Stimulated activated CD4-positive, alpha-beta T cell treated with anti-CD3 and anti-CD28 coated beads, Interleukin-1b, Interleukin-23, amount 100 ng/mL, for 48 hours (primary cell): ENCODE measurements around the gene HRCT1.
A peak's percentile ranks its signal among the peaks of the same experiment; 100 is the strongest.
"Not testable (repeated sequence)": the region's sequence is repeated elsewhere in the genome, so short reads cannot be mapped to it uniquely, and the experiment has no call there.

Experiments
- DNase-seq: peaks from one replicate; pipeline ENCODE4 v3.0.0-alpha.2; 2020

Gene HRCT1

DNA sequence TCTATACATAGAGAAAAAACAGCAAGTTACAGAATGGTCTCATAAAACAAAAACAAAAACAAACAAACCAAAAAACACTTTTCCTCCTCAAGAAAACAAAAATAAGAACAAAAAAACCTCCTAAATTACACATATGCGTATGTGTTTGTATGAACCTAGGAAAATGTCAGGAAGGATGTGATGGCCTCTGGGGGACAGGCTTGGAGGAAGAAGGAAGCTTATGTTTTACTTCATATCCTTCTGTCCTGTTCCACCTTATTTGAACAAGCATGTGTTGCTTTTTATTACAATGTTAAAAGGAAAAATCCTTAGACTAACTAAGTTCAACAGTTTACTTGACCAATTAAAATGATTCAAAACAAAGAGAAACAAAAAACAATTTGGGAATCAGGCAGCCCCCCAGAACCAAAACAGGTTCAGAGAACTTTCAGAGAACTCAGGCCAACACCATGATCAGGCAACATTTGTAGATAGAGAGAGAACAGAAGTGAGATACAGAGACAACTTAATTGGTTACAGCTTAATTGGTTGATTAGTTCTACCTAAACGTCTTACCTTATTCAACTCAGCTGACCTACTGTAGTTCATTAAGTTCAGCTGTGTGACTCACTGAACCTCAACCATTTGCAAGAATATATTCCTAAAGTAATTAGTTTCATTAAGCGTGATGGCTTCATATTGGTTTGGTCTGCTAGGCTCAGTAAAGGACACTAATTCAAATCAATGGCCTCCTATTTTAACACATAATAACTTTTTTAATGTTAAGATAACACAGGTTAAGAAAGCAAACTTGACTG, 13.4 kb downstream of the HRCT1 start:
- no peak for DNase-seq

DNA sequence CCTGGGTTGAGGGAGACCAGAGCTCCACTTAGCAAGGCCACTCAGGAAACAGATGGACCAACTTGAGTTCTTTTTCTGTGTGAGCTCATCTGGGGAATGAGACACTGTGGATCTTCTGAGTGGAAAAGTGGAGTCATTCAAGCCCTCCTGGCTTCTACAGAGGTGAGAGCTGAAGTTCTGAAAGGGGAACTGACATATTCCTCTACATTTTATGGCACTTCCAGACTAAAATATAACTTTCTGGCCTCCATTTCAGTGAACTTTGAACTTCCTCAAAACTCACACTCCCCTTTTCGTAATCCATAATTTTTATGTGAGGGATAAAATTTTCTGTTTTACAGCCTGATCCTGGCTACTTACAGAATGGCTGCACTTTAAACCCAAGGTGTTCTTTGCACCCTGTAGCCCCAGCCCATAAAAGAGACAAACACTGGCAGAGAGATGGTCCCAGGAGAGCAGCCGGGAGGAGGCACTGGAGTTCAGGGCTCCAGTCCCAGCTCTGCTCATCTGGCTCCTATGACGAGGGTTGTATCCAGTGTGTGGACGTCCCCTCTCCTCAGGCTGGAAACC, 14.1 kb downstream of the HRCT1 start:
- no peak for DNase-seq

DNA sequence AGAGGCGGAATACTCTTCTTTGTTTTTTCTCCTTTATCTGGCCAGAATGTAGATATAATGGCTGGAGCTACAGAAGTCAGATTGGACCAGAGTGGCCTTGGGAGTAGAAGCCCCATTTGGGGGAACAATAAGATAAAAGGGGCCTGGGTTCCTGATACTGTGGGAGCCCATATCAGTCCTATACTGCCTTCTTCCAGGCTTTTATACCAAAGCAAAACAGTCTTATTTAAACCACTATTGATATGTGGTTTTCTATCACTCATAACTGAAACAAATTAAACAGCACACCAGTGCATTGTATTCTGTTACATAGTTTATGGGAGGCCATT, 17.6 kb downstream of the HRCT1 start:
- no peak for DNase-seq

DNA sequence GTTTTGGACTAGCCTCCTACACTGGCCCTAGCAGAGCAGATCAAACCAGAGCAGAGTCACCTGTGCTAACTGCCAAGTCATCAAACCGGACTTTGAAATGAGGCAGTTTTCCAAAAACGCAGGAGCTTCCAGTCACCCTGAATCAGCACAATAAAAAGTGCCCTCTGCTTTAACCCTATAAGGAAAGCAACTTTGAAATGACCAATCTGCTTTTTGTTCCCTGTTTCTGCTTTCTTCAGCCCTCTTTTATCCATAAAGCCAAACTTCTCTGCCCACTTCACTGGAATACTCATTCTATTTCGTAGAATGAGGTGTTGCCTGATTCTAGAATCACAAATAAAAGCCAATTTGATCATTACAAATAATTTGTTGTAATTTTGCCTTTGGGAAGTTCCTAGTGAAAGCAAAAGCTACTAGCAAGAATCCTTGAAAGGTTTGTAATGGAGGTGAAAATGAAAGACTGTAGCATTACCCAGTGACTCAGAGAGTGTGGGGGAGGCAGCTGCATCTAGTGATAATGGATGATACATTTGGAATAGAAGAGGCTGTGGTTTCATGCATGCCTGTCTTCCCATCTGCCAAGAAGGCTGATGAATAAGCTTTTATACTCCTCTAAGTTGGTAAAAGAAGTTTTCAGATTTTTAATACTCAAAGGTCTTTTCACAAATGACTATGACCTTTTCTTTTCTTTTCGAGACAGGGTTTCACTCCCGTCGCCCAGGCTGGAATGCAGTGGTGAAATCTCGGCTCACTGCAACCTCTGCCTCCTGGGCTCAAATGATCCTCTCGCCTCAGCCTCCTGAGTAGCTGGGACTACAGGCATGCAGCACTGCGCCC, 18.1 kb downstream of the HRCT1 start:
- peak; percentile 56 for DNase-seq

DNA sequence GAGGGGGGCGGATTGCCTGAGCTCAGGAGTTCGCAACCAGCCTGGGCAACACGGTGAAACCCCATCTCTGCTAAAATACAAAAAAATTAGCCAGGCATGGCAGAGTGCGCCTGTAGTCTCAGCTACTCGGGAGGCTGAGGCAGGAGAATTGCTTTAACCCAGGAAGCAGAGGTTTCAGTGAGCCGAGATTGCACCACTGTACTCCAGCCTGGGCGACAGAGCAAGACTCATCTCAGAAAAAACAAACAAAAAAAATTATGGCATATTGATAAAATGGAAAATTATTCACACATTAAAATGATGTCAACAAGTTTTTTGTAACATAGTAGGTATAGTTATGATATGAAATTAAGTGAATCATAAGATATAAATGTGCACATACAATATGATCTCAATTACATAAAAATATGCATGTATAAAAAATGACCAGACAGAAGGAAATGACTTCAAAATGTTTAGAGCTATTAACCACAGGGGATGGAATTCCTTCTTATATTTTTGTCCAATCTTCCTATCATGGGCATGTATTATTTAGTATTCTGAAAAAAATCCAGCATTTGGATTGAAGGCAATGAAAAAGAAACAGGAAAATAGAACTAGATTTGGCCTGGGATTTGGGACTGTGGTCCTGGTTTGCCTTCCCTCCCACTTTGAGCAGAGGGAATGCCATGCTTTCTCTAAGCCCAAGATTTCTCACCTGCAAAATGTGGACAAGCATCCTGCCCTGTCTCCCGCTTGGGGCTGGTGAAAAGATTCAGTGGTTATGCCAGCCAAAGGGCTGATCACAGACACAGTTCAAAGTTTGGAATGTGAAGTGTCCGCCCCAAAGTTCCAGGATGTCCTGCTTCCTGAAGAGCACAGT, 22.8 kb downstream of the HRCT1 start:
- no peak for DNase-seq

DNA sequence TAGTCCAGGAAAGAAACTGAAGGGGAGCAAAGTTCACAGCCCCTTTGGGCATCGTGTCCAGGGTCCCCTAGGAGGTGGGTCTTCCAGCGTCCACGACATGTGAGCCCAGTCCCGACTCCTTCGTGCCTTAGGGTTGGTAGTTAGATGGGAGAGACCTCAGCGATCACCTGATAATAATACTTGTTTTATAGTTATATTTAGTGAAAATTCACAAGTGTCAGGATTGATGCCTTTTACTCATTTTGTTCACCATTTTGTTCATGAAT, 23.4 kb downstream of the HRCT1 start:
- DNase-seq, result no peak

DNA sequence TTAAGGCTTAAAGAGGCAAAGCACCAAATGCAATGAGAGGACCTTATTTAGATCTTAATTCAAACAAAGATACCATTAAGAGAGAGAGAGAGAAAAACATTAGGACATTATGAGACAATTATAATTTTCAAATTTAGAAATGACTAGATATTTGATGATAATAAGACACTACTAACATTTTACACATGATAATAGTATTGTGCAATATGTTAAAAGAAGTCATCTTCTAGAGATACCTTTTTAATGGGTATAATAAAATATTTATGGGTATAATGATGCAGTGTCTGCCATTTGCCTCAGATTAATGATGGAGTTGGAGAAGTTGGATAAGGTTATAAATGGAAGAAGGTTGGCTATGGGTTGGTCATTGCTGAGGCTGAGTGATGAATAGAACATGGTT, 24.5 kb downstream of the HRCT1 start:
- no peak for DNase-seq

DNA sequence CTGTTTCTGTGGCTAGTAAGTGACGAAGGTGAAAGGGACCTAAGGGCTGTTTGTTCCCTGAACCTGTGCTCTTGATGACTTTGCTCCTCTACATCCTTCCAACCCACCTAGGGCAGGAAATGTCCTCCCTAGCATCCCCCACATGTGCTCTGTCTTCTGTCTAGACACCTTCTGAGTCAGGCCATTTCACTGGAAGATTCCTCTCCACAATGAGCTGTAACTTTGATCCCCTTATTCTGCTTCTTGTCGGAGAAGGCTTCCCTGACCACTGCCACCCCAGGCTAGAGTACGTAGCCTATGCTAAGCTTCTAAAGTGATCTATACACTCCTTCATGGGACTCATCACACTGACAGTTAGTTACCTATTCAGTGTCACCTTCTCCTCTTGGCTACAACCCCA, 25.0 kb downstream of the HRCT1 start:
- DNase-seq, result no peak

DNA sequence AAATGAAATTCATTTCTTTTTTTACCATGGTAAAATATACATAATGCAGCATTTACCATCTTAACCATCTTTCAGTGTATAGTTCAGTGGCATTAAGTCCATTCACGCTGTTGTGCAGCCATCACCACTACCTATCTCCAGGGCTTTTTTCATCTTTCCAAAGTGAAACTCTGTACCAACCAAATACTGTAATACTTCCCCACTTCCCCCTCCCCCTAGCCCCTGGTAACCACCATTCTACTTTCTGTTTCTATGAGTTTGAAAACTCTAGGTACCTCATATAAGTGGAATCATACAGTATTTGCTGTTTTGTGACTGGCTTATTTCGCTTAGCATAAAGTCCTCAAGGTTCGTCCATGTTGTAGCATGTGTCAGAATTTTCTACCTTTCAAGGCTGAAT, 26.7 kb downstream of the HRCT1 start:
- DNase-seq, result no peak

DNA sequence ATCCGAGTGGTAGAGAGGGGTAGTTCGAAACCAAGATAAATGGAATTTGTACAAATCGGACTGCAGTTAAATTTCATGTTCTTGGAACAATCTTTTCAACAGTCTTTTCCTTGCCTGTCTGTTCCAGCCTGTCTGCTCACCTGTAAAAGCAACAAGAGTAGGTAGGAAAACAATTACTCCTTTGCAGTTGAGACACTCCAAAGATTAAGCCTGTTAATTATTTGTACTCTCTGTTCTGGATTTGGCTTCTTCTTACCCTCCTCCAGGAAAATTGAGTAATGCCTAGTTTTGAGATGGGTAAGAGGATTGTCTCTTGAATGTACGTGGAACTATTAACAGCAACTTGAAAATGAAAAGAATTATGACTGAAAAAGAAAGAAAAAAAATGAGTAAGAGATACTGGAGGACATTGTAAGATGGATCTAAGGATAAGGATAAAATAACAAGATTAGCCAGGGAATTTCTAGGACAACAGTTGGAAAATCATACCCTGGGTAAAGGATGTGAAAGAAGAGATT, 27.6 kb downstream of the HRCT1 start:
- DNase-seq, result no peak

DNA sequence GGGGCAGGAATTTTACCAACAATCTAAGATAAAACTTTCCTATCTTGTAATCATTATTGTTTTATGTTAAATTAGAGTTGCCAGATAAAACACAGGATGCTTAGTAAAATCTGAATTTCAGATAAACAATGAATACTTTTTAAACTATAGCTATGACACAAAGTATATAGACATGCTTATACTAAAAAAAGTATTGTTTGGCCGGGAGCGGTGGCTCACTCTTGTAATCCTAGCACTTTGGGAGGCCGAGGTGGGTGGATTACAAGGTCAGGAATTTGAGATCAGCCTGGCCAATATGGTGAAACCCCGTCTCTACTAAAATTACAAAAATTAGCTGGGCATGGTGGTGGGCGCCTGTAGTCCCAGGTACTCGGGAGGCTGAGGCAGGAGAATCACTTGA, 28.1 kb downstream of the HRCT1 start:
- not testable (repeated sequence) for DNase-seq

DNA sequence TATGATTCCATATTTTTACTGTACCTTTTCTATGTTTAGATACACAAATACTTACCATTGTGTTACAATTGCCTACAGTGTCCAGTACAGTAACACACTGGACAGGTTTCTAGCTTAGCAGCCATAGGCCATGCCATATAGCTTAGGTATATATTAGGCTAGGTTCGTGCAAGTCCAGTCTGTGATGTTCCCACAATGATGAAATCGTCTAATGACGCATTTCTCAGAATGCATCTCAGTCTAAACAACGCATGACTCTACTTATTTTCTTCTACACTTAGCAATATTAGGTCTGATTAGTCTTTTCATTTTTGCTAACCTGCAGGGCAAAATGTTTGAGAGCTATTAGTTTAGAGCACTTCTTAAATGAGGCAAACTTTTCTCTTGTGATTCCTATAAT, 29.3 kb downstream of the HRCT1 start:
- DNase-seq, result no peak

DNA sequence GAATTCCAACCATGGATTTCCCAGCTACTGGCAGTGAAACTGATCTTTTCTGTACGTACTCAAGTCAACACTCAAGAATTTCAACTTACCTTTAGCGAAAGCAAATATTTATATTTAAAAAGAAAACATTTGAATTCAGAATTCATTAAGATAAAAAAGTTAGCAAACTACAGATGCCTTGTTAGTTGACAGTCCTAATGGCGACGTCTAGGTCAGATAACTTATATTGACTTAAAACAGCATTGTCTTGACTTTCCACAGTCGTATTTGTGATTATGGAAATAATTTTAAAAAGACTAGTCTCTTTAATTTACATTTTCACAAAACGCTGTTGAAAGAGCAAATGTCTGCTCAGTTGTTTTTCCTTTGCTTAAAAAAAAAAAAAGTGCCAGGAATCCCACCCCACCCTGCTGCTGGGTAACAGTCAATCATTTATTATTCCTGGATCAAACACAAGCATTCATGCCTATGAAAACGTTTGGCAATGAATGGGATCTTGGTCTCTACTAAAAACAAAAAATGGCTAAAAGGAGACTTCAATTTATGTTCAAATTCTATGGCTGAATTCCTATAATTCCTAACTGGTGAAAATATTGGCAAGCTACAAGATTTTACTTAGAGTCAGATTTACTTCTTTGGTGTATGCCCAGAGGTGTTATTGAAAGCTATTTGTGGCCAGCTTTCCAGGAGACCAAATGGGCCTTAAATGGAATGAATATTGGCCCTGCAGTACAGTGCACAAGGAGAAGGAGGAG, 29.9 kb downstream of the HRCT1 start:
- DNase-seq, result no peak

DNA sequence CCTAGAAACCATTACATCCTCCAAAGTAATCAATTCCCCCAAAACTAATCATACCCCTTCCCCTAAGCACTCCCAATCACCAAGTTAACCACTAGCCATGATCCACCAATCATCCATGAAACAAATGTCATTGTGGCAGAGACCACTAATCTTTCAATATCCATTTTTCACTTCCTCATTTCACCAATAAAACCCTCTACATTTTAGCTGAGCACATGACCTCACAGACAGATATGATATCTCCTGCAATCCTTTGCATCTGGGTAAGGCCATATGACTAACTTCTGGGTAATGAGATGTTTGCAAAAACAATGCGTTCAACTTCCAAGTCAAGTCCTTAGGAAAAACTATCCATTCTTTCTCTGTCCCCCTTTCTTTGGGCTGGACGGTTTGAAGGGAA, 31.2 kb downstream of the HRCT1 start:
- DNase-seq, result no peak

DNA sequence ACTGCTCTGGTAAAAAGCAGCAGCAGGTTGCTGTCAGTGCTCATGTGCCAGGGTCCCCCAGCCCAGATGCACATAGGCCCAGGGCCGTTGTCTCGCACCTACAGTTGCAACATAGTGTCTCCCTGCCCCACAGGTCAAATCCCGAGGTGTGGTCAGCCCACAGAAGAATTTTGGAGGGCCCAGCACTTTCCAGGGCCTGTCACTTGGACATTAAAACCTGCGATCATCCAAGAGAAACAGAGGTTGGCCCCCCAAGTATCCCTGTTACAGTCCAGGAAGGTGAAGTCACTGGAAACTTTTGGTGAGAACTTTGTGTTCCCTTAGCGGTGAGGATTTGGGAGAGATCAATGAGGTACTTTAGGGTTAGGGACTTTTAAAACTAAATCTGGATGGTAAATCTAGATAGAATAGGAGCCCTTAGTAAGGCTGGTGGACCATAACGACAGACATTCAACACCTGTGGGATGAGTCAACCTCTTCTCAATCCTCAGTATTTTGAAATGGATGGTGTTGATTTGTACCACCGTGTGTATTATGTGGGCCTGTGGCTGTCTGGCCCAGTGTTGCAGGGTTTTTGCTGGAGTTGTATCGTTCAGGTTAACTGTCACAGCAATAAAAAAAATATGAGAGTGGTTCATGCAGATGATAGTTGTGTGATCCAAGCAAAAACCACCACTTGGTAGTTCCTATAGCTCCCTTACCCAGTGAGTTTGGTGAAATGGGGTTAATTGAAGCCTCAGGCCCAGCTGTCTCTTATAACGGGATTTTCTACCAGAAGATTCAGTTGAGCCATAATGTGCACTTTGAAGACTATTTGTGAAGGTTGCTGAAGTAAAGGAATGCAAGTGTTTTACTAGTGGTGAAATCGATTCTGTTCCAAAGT, 32.7 kb downstream of the HRCT1 start:
- DNase-seq, result no peak

DNA sequence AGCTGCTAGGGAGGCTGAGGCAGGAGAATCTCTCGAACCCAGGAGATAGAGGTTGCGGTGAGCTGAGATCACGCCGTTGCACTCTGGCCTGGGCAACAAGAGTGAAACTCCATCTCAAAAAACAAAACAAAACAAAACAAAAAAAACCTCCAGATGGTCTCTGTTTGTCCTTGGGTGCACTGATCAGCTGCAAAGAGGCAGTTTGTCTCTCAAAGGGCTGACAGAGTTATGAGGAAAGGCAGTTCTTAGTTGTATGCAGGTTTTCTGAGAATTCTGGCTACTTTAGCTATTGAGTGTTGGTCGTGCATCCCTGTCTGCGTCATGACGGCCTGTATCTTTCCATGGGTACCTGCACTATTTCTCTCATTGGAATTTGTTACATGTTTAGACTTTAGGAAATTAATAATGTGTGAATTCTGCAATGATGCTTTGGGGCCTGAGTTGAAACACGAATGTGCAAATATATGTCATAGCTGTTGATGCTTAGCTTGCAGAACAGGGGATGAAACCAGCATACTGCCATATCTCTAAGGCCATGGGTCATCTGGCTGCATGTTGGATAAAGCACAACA, 33.8 kb downstream of the HRCT1 start:
- DNase-seq, result no peak

DNA sequence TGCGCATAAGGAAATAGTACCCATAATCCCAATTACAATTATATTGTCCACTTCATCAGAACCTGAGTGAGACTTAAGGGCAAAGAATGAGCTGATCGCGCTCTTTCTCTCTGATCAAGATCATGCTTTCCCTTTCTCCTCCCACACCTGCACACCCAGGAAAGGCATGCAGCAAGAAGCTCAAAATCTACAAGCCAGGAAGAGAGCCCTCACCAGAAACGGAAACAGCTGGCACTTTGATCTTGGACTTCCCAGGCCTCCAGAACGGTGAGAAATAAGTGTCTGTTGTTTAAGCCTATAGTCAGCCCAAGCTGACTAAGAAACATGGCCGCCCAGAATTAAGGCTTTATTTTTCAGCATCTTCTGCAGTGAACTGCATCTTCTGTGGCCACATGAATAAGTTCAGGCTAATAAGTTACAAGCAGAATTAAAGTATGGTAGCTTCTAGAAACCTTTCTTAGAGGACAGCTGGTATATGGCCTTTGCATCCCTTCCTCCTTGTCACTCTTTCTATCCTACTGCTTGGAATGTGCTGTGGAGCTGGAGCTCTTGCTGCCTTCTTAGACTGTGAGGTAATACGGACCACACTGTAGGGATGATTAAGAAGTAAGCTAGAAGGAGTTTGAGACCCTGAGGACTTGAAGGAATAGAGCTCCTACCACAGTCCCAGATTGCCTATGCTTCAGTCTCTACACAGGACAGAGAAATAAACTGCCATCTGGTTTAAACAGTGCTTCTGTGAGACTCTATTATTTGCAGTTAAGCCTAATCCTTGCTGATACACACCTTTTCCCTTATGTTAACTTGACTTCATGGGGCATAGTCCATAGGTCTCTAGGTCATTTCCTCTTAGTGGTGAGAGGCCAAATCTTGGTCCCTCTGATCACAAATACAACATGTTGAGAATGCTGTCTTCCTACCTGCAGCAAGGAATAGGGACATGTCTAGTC, 34.7 kb downstream of the HRCT1 start:
- DNase-seq, result no peak

DNA sequence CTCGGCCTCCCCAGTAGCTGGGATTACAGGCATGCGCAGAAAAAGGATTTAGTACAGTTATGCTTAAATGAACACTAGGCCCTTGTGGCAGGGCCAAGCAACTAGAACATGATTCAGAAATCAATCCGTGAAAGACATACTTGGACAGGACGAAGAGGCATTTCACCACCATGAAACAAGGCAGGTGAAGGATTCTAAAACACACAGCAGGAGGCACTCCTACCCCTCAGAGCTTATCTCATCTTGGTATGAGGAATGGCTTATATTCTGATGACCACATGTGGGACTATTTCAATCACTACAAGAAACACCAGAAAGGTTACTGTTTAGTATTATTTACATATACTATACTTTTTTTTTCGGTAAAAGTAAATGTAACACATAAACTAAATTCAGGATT, 36.3 kb downstream of the HRCT1 start:
- no peak for DNase-seq

DNA sequence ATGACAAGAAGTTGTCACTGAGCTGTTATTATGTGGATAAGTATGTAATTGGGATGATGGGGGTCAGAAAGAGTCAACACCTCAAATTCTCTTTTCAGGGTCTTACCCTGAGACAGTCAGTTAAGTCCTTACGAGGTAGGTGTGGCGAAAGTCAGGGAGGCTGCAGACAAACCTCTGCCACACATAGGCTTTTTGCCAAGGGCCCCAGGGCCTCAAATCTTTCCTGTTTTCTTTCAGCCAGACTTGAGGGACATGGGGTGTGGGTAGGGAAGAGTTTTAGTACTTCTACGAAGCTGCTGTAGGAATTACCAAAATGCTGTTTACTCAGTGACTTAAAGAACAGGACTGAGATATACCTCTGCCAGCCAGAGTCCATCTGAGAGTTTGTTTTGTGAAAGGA, 38.2 kb downstream of the HRCT1 start:
- DNase-seq, result no peak

DNA sequence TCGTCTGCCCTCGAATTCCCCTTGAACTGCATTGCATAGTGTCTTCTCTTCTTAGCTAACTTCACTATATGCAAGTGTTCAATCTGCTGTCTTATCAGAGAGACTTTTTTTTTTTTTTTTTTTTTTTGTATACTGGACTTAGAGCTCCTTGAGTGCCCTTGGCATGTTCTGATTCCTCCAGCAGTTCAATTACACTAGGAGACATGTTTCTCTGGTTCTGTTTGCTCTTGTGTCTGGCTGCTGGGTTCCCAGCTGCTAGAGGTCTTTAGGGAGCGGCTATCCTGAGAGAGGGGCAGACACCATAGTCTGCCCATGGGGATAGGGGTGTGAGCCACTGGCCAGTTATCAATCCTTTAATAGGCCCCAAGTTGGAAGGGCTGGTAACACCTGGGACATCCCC, 38.8 kb downstream of the HRCT1 start:
- DNase-seq, result no peak
